Measurements from ENCODE around the gene PLPP7. TPM values are rescaled to one million over a fixed set of nuclear protein-coding genes. Genes with fewer than 3 reads are reported as not detected.

Gene PLPP7
- polyA plus RNA-seq, 2 of the 4 experiments (the other 2 are of a cell fraction), result 0.08 TPM; not detected in 1

- no peak for TF ChIP-seq KDM1A (IDR thresholded peaks at IDR 0.05; ENCODE audit: low read depth)
- TF ChIP-seq RFX5 (IDR thresholded peaks at IDR 0.05), result no peak
- no peak for TF ChIP-seq BHLHE40 (IDR thresholded peaks at IDR 0.05; ENCODE audit: low read depth, low read length)
- no peak for TF ChIP-seq RCOR1 (IDR thresholded peaks at IDR 0.05; ENCODE audit: low read depth, low read length)
- no peak for TF ChIP-seq NPAS2 (CRISPR knock-in tag; IDR thresholded peaks at IDR 0.05; ENCODE audit: borderline replicate concordance)
- no peak for TF ChIP-seq HEYL (CRISPR knock-in tag; IDR thresholded peaks at IDR 0.05)
- no peak for TF ChIP-seq HDAC2 (IDR thresholded peaks at IDR 0.05)
- no peak for TF ChIP-seq HOXB5 (CRISPR knock-in tag; IDR thresholded peaks at IDR 0.05)
- no peak for TF ChIP-seq EP300 (IDR thresholded peaks at IDR 0.05)
- no peak for TF ChIP-seq TP53 (CRISPR knock-in tag; IDR thresholded peaks at IDR 0.05)
- H3K9me3 ChIP-seq, result no peaks in the 10 kb centered on the region
- H3K4me2 ChIP-seq, result no peak overlapping the region
- CTCF ChIA-PET, result interaction anchor here (0.6 to 4.2 kb wide), 2 partner anchors 28 to 797 kb away, joined by 3 to 25 read pairs; no protein-coding TSS in a partner anchor
- no peak overlapping the region for H3K4me3 ChIP-seq
- DNase-seq (ENCODE audit: low read depth in 1 of 2, low spot score in 1 of 2) (no peak), ATAC-seq (no peak), FAIRE-seq (no peak)
- 79% methylated on average over 11 of the region's 11 CpGs for WGBS (ENCODE audit: missing lambda C conversion rate)
- no peak overlapping the region for H3K27ac ChIP-seq
- POLR2A ChIA-PET, result no interaction called here
- H3K4me1 ChIP-seq, result no peaks in the 10 kb centered on the region
Observed at GRCh38 chr9:131308452-131308851, 18.9 kb downstream of the PLPP7 start.

GRCh38 chr9:131308906-131309529 lies 19.5 kb downstream of the PLPP7 start:
- ATAC-seq (no peak), FAIRE-seq (no peak), DNase-seq (ENCODE audit: low read depth in 1 of 2, low spot score in 1 of 2) (no peak)
- TF ChIP-seq TP53 (CRISPR knock-in tag; IDR thresholded peaks at IDR 0.05) (no peak), MAX (IDR thresholded peaks at IDR 0.05) (no peak), EHMT2 (IDR thresholded peaks at IDR 0.05; ENCODE audit: low read depth) (no peak), HOXB13 (CRISPR knock-in tag; IDR thresholded peaks at IDR 0.05; ENCODE audit: low read depth) (no peak), BHLHE40 (IDR thresholded peaks at IDR 0.05; ENCODE audit: low read depth, low read length) (no peak), HOXA7 (CRISPR knock-in tag; IDR thresholded peaks at IDR 0.05) (no peak)
- Histone ChIP-seq H3K4me3 (no peak overlapping the region), H3K27ac (no peak overlapping the region), H3K4me2 (no peak overlapping the region), H3K4me1 (no peaks in the 10 kb centered on the region), H3K9me3 (no peaks in the 10 kb centered on the region)
- CTCF ChIA-PET, result interaction anchor here (4.2 kb wide), 1 partner anchor 27 kb away, joined by 25 read pairs; no protein-coding TSS in a partner anchor
- POLR2A ChIA-PET, result interaction anchor here (0.6 kb wide), 1 partner anchor 31 kb away, joined by 3 read pairs; no protein-coding TSS in a partner anchor
- WGBS (ENCODE audit: missing lambda C conversion rate), result 61% methylated on average over 16 of the region's 17 CpGs

GRCh38 chr9:131309530-131310276 lies 20.2 kb downstream of the PLPP7 start:
- Histone ChIP-seq H3K4me1 (no peaks in the 10 kb centered on the region), H3K4me2 (no peak overlapping the region), H3K4me3 (no peak overlapping the region), H3K27ac (no peak overlapping the region), H3K9me3 (no peaks in the 10 kb centered on the region)
- POLR2A ChIA-PET, result interaction anchor here (0.7 kb wide), 1 partner anchor 329 kb away, joined by 5 read pairs; no protein-coding TSS in a partner anchor
- 79% methylated on average over 17 of the region's 18 CpGs for WGBS (ENCODE audit: missing lambda C conversion rate)
- CTCF ChIA-PET, result interaction anchor here (0.7 to 4.2 kb wide), 2 partner anchors 27 to 73 kb away, joined by 5 to 25 read pairs; no protein-coding TSS in a partner anchor
- no peak for FAIRE-seq
- TF ChIP-seq HDAC2 (IDR thresholded peaks at IDR 0.05) (no peak), JUNB (IDR thresholded peaks at IDR 0.05) (no peak), CBX2 (IDR thresholded peaks at IDR 0.05; ENCODE audit: borderline replicate concordance, low read depth) (no peak), RARB (CRISPR knock-in tag; IDR thresholded peaks at IDR 0.05) (no peak), MAFK (IDR thresholded peaks at IDR 0.05; ENCODE audit: partially characterized antibody) (no peak), RFX5 (IDR thresholded peaks at IDR 0.05) (no peak), ZSCAN20 (CRISPR knock-in tag; IDR thresholded peaks at IDR 0.05) (no peak), FOSL2 (IDR thresholded peaks at IDR 0.05) (no peak), FOSL2 (CRISPR knock-in tag; IDR thresholded peaks at IDR 0.05) (no peak), MYC (IDR thresholded peaks at IDR 0.05; ENCODE audit: borderline replicate concordance, low read length) (no peak), SREBF2 (IDR thresholded peaks at IDR 0.05) (no peak), POLR2A (IDR thresholded peaks at IDR 0.05; ENCODE audit: low read length) (no peak), MAX (IDR thresholded peaks at IDR 0.05) (no peak), JUN (IDR thresholded peaks at IDR 0.05) (no peak), FOXS1 (CRISPR knock-in tag; IDR thresholded peaks at IDR 0.05) (no peak), PBX3 (IDR thresholded peaks at IDR 0.05) (no peak), NPAS2 (CRISPR knock-in tag; IDR thresholded peaks at IDR 0.05; ENCODE audit: borderline replicate concordance) (no peak), BHLHE40 (IDR thresholded peaks at IDR 0.05; ENCODE audit: low read depth, low read length) (no peak), USF2 (IDR thresholded peaks at IDR 0.05) (no peak), ELK1 (IDR thresholded peaks at IDR 0.05; ENCODE audit: low read depth, low read length) (no peak), RAD21 (conservative IDR thresholded peaks at IDR 0.05 in 1 of 2, IDR thresholded peaks at IDR 0.05 in 1 of 2) (no peak)
- no peak for ATAC-seq
- DNase-seq (ENCODE audit: low read depth in 1 of 2, low spot score in 1 of 2), result no peak

Measured in A549 (cell line).